H1 (cell line): ENCODE results near the gene HPS6.

Experiments
- EZH2 ChIP-seq: fragments of 200-600 bp; sonication (generic); IDR thresholded peaks from 2 replicates; pipeline ENCODE4 v1.7.1; 2012; ENCODE audit warnings: low read depth, mild to moderate bottlenecking, moderate library complexity, low read length, inconsistent platforms; ENCODE audit not compliant: severe bottlenecking
- HDAC2 ChIP-seq, 2 experiments: fragments of 300-600 bp in 1 of 2; sonication (generic) in 1 of 2; IDR thresholded peaks; 2 replicates each; pipeline ENCODE4 v1.6.1; 2011 to 2012; ENCODE audit warnings: low read depth in 2 of 2, low read length in 2 of 2, mild to moderate bottlenecking in 2 of 2, moderate library complexity in 2 of 2, borderline replicate concordance in 1 of 2, inconsistent platforms in 1 of 2
- POLR2A ChIP-seq, 2 experiments: IDR thresholded peaks; 1 replicate in 1 of 2; 2 replicates in 1 of 2; pipeline ENCODE4 v1.6.1; 2011; ENCODE audit warnings: low read depth in 2 of 2, low read length in 2 of 2, mild to moderate bottlenecking in 2 of 2; ENCODE audit errors: control extremely low read depth in 1 of 2
- YY1 ChIP-seq: IDR thresholded peaks from 2 replicates; pipeline ENCODE4 v1.6.1; 2011; ENCODE audit warnings: low read depth, mild to moderate bottlenecking, low read length
- TF ChIP-seq, protein P1 (sequence below), 3 experiments: IDR thresholded peaks; 1 replicate in 2 of 3; 2 replicates in 1 of 3; pipeline versions ENCODE4 v1.5.1 to v1.6.1; 2011; ENCODE audit warnings: low read length in 3 of 3, mild to moderate bottlenecking in 3 of 3, inconsistent platforms in 2 of 3, low read depth in 1 of 3, moderate library complexity in 1 of 3; ENCODE audit not compliant: insufficient read depth in 1 of 3; ENCODE audit errors: control extremely low read depth in 1 of 3

DNA sequence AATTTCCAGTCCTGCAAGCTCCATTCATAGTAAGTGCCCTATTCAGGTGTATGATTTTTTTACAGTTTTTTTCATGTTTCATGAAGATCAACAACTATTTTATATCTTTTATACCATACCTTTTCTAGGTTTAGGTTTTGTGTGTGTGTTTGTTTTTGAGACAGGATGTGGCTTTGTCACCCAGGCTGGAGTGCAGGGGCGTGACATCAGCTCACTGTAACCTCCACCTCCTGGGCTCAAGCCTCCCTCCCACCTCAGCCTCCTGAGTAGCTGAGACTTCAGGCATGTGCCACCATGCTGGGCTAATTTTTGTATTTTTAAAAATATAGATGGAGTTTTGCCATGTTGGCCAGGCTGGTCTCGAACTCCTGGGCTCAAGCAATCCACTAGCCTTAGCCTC, 44.2 kb upstream of the HPS6 start:
- TF ChIP-seq, protein P1, sequence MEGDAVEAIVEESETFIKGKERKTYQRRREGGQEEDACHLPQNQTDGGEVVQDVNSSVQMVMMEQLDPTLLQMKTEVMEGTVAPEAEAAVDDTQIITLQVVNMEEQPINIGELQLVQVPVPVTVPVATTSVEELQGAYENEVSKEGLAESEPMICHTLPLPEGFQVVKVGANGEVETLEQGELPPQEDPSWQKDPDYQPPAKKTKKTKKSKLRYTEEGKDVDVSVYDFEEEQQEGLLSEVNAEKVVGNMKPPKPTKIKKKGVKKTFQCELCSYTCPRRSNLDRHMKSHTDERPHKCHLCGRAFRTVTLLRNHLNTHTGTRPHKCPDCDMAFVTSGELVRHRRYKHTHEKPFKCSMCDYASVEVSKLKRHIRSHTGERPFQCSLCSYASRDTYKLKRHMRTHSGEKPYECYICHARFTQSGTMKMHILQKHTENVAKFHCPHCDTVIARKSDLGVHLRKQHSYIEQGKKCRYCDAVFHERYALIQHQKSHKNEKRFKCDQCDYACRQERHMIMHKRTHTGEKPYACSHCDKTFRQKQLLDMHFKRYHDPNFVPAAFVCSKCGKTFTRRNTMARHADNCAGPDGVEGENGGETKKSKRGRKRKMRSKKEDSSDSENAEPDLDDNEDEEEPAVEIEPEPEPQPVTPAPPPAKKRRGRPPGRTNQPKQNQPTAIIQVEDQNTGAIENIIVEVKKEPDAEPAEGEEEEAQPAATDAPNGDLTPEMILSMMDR (IDR thresholded peaks at IDR 0.05; ENCODE audit: control extremely low read depth in 1 of 3, insufficient read depth in 1 of 3, low read depth in 1 of 3, low read length in 3 of 3): no peak
- no peak for TF ChIP-seq HDAC2 (IDR thresholded peaks at IDR 0.05; ENCODE audit: borderline replicate concordance in 1 of 2, low read depth in 2 of 2, low read length in 2 of 2)
- TF ChIP-seq YY1: no peak
- TF ChIP-seq EZH2: no peak
- TF ChIP-seq POLR2A (IDR thresholded peaks at IDR 0.05; ENCODE audit: control extremely low read depth in 1 of 2, low read depth in 2 of 2, low read length in 2 of 2): no peak
